EH (cell line): Measurements from ENCODE around the gene CPSF4.
"Not testable (repeated sequence)": the region's sequence is repeated elsewhere in the genome, so short reads cannot be mapped to it uniquely, and the experiment has no call there.

ENCODE experiments used
- DNase-seq: peaks from one replicate; pipeline ENCODE4 v3.0.0-alpha.2; 2015; ENCODE audit warnings: low read depth

Gene CPSF4

GRCh38 chr7:99408379-99409191, 30.2 kb upstream of the CPSF4 start, which contains the start of the genes BUD31 and PDAP1:
TSS of gene BUD31 (plus strand) at chr7:99408969. CDS start at chr7:99411093, 2,124 bp downstream.
TSS of gene PDAP1 (minus strand) at chr7:99408597. CDS start at chr7:99408548, 49 bp downstream.
- peak; percentile 95 for DNase-seq

GRCh38 chr7:99409192-99409572, 29.6 kb upstream of the CPSF4 start:
- no peak for DNase-seq

- no peak for DNase-seq
Observed at GRCh38 chr7:99409806-99410205, 28.9 kb upstream of the CPSF4 start.

- DNase-seq, result no peak
Observed at GRCh38 chr7:99410635-99411034, 28.1 kb upstream of the CPSF4 start.

- peak; percentile 68 for DNase-seq
Observed at GRCh38 chr7:99415513-99416127, 23.1 kb upstream of the CPSF4 start.

- DNase-seq, result no peak
Observed at GRCh38 chr7:99418260-99418659, 20.5 kb upstream of the CPSF4 start.

- no peak for DNase-seq
Observed at GRCh38 chr7:99419323-99420021, 19.3 kb upstream of the CPSF4 start.

GRCh38 chr7:99420213-99420612, 18.5 kb upstream of the CPSF4 start:
- DNase-seq, result no peak

GRCh38 chr7:99420986-99421385, 17.8 kb upstream of the CPSF4 start:
- no peak for DNase-seq

GRCh38 chr7:99422186-99422585, 16.6 kb upstream of the CPSF4 start:
- DNase-seq, result no peak

GRCh38 chr7:99422625-99423024, 16.1 kb upstream of the CPSF4 start:
- no peak for DNase-seq

GRCh38 chr7:99424932-99425730, 13.6 kb upstream of the CPSF4 start:
- no peak for DNase-seq

- no peak for DNase-seq
Observed at GRCh38 chr7:99428972-99429566, 9.7 kb upstream of the CPSF4 start.

- DNase-seq, result no peak
Observed at GRCh38 chr7:99429756-99430155, 9.0 kb upstream of the CPSF4 start.

GRCh38 chr7:99431756-99432540, 6.8 kb upstream of the CPSF4 start:
- not testable (repeated sequence) for DNase-seq

GRCh38 chr7:99433158-99433557, 5.6 kb upstream of the CPSF4 start:
- DNase-seq, result no peak

GRCh38 chr7:99437946-99438572, 684 bp upstream of the CPSF4 start:
- DNase-seq, result no peak

GRCh38 chr7:99440195-99440594, 1.5 kb downstream of the CPSF4 start:
- DNase-seq, result peak; percentile 55

GRCh38 chr7:99446096-99446495, 7.4 kb downstream of the CPSF4 start:
- DNase-seq, result no peak

- DNase-seq, result no peak
Observed at GRCh38 chr7:99447943-99448342, 9.2 kb downstream of the CPSF4 start.
